Measurements from ENCODE around the gene C3orf85.
"Not testable (repeated sequence)": the region's sequence is repeated elsewhere in the genome, so short reads cannot be mapped to it uniquely, and the experiment has no call there.

C3orf85 gene

GRCh38 chr3:109125902-109126301 lies 10.6 kb upstream of the C3orf85 start:
- no peak overlapping the region for H3K4me3 ChIP-seq (ENCODE audit: low read length)
- TF ChIP-seq CTCF (conservative IDR thresholded peaks at IDR 0.05; ENCODE audit: low read length) = no peak
- DNase-seq (ENCODE audit: low read depth) = no peak

DNA sequence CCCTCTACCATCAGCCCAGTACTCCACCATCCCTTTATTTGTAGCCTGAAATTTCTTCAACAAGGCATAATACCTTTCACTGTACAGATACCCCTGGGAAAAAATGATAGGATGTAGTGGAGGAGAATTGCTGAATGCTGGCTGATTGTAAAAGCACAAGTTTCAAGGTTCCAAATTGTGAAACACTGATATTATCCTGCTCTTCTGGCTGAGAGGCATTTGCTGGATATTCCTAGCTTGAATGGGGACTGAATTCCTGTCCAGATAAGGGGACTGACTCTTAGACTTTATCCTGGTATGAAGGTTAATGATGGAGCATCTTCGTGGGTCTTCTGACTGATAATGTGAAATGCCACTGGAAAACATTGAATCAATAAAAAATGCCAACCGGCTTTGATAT lies 9.0 kb upstream of the C3orf85 start:
- no peak for TF ChIP-seq CTCF (conservative IDR thresholded peaks at IDR 0.05; ENCODE audit: low read length)
- no peak overlapping the region for H3K4me3 ChIP-seq (ENCODE audit: low read length)
- DNase-seq (ENCODE audit: low read depth) = no peak

GRCh38 chr3:109131276-109131675 lies 5.2 kb upstream of the C3orf85 start:
- H3K4me3 ChIP-seq (ENCODE audit: low read length) = no peak overlapping the region
- no peak for TF ChIP-seq CTCF (conservative IDR thresholded peaks at IDR 0.05; ENCODE audit: low read length)
- no peak for DNase-seq (ENCODE audit: low read depth)

DNA sequence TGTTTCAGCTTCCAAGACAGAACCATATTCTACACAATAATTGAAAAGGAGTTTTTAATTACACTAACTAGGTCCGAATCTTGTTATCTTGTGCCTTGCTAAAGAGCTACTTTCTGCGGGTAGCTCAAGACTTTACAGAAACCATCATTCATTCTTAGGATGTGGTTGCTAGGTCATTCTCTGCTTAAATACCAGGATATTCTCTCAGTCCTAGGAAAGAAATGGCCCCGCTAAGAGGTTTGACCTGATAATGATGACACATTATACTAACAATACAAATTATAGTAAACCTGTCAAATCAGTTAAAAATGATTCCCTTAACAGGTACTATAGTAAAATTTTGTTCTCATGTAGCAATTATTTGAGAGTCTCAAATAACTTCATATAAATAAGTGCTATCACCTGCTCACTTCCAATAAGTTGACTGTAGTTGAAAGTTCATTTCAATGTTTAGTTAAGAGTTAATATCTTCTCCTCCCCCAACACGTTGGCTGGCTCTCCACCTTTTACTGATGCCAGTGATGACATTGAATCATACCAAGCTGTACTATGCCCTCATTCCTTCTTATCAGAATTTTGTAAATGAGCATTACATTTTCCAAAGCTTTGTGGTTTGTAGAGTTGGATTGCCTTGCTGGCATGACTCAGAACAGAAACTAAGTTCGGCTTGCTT lies 3.6 kb upstream of the C3orf85 start:
- H3K4me3 ChIP-seq (ENCODE audit: low read length) = no peak overlapping the region
- DNase-seq (ENCODE audit: low read depth) = no peak
- no peak for TF ChIP-seq CTCF (conservative IDR thresholded peaks at IDR 0.05; ENCODE audit: low read length)

GRCh38 chr3:109133474-109133816 lies 3.1 kb upstream of the C3orf85 start:
- DNase-seq (ENCODE audit: low read depth); H3K4me3 ChIP-seq (ENCODE audit: low read length): not testable (repeated sequence)

DNA sequence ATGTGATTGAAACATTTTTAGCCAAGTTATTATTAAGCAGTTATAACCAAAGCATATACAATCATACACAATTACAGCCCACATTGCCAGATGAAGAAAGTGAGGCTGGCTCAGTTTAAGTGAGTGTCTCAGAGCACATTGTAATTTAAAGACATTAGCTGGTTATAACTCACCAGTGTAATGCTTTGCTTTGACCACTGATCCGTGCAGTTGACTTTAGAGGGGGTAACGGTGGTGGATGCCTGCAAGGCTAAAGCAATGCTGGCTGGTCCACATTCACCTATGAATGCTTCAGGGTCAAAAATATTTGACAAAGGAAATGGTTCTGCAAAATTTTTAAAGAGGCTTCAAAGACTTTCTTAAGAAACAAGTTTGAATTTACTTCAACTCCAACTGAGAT lies 1.2 kb downstream of the C3orf85 start:
- DNase-seq (ENCODE audit: low read depth) = no peak
- no peak overlapping the region for H3K4me3 ChIP-seq (ENCODE audit: low read length)
- TF ChIP-seq CTCF (conservative IDR thresholded peaks at IDR 0.05; ENCODE audit: low read length) = no peak

GRCh38 chr3:109140318-109140717 lies 3.8 kb downstream of the C3orf85 start:
- no peak overlapping the region for H3K4me3 ChIP-seq (ENCODE audit: low read length)
- no peak for DNase-seq (ENCODE audit: low read depth)
- TF ChIP-seq CTCF (conservative IDR thresholded peaks at IDR 0.05; ENCODE audit: low read length) = no peak

DNA sequence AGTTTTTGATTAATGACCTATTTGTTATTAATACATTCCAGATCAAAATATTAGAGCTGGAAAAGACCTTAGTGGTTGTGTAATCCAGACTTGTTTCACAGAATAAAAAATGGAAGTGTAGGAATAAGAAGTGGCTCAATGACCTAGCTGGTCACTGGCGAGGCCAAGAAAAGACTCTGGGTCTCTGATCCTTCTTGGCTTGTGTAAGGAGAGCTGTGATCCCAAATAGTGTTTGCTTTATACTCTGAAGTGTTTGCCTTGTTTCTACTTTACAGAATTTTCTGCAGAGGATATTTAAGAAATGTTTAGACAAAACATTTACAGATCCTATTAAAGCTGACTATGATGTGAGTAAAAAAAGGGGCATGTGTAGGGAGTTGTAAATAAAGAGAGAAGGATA lies 7.1 kb downstream of the C3orf85 start:
- H3K4me3 ChIP-seq (ENCODE audit: low read length) = no peak overlapping the region
- no peak for DNase-seq (ENCODE audit: low read depth)
- TF ChIP-seq CTCF (conservative IDR thresholded peaks at IDR 0.05; ENCODE audit: low read length) = no peak
